NCI-H1694 (cell line): ENCODE data around the gene MAD2L1.

Source experiments
- DNase-seq: peaks from one replicate; lab custom pipeline; 2025; lab: John Stamatoyannopoulos, UW

MAD2L1 gene

GRCh38 chr4:120057416-120057815 lies 9.2 kb downstream of the MAD2L1 start:
- no peak for DNase-seq

- DNase-seq = no peak
Measured at GRCh38 chr4:120056246-120056645, 10.4 kb downstream of the MAD2L1 start.

- DNase-seq = no peak
Measured at GRCh38 chr4:120055795-120056194, 10.9 kb downstream of the MAD2L1 start.

GRCh38 chr4:120055162-120055561 lies 11.5 kb downstream of the MAD2L1 start:
- no peak for DNase-seq

GRCh38 chr4:120053911-120054310 lies 12.7 kb downstream of the MAD2L1 start:
- DNase-seq = no peak

GRCh38 chr4:120052856-120053255 lies 13.8 kb downstream of the MAD2L1 start:
- no peak for DNase-seq

- no peak for DNase-seq
Measured at GRCh38 chr4:120051253-120051652, 15.4 kb downstream of the MAD2L1 start.

- DNase-seq = peak; percentile 58
Measured at GRCh38 chr4:120049732-120050494, 16.7 kb downstream of the MAD2L1 start.

- DNase-seq = no peak
Measured at GRCh38 chr4:120043828-120044227, 22.8 kb downstream of the MAD2L1 start.

GRCh38 chr4:120037411-120037810 lies 29.2 kb downstream of the MAD2L1 start:
- no peak for DNase-seq

GRCh38 chr4:120034913-120035312 lies 31.7 kb downstream of the MAD2L1 start:
- no peak for DNase-seq

GRCh38 chr4:120026853-120027252 lies 39.8 kb downstream of the MAD2L1 start:
- DNase-seq = no peak

- no peak for DNase-seq
Measured at GRCh38 chr4:120025516-120025915, 41.1 kb downstream of the MAD2L1 start.

- DNase-seq = no peak
Measured at GRCh38 chr4:120018786-120019185, 47.9 kb downstream of the MAD2L1 start.

GRCh38 chr4:120017939-120018692 lies 48.5 kb downstream of the MAD2L1 start:
- DNase-seq = no peak

- no peak for DNase-seq
Measured at GRCh38 chr4:120011725-120012124, 54.9 kb downstream of the MAD2L1 start.

GRCh38 chr4:120010646-120011045 lies 56.0 kb downstream of the MAD2L1 start:
- no peak for DNase-seq

GRCh38 chr4:120009731-120010130 lies 56.9 kb downstream of the MAD2L1 start:
- DNase-seq = no peak

GRCh38 chr4:120008957-120009356 lies 57.7 kb downstream of the MAD2L1 start:
- no peak for DNase-seq

- DNase-seq = no peak
Measured at GRCh38 chr4:120007896-120008436, 58.7 kb downstream of the MAD2L1 start.

- no peak for DNase-seq
Measured at GRCh38 chr4:120007191-120007871, 59.3 kb downstream of the MAD2L1 start.
